RWPE1 (cell line): ENCODE measurements around the gene SLC22A5.
A peak's percentile ranks its signal among the peaks of the same experiment; 100 is the strongest.

ENCODE experiments used
- CTCF ChIA-PET: fragments of 350-600 bp; sonication (Branson Sonifier 250); formaldehyde crosslinking; extraction: SDS; loops from one replicate; lab custom pipeline; 2021; lab: Yijun Ruan, JAX
- POLR2A ChIA-PET: fragments of 400-600 bp; formaldehyde crosslinking; extraction: SDS; loops from one replicate; lab custom pipeline; 2020; ENCODE audit warnings: antibody characterized with exemption; ENCODE audit not compliant: low non-redundant PET; lab: Yijun Ruan, JAX
- DNase-seq: peaks from one replicate; pipeline ENCODE4 v3.0.0; 2012; ENCODE audit warnings: low spot score
- H3K27ac ChIP-seq: fragments of 450-650 bp; 2 replicates; pipeline ENCODE4 v1.5.1; 2017
- CTCF ChIP-seq: fragments of 450-650 bp; conservative IDR thresholded peaks from 2 replicates; pipeline ENCODE4 v1.5.1; 2017; ENCODE audit warnings: low read depth, mild to moderate bottlenecking

SLC22A5 gene

GRCh38 chr5:132422720-132423437, 53.4 kb downstream of the SLC22A5 start:
- no peak for DNase-seq
- TF ChIP-seq CTCF: no peak
- ChIA-PET POLR2A (no interaction called here), CTCF (interaction anchor here (0.7 to 1.1 kb wide), 3 partner anchors 29 to 41 kb away, joined by 3 to 4 read pairs (median 4); no protein-coding TSS in a partner anchor)
- peak overlapping the region; percentile 85 for H3K27ac ChIP-seq

- no peak for DNase-seq
- TF ChIP-seq CTCF: no peak
- peak overlapping the region; percentile 85 for H3K27ac ChIP-seq
- CTCF ChIA-PET: interaction anchor here (0.9 to 1.1 kb wide), 3 partner anchors 28 to 41 kb away, joined by 3 to 4 read pairs (median 3); no protein-coding TSS in a partner anchor
- POLR2A ChIA-PET: no interaction called here
These were observed 54.0 kb downstream of the SLC22A5 start for GRCh38 chr5:132423438-132423898.

GRCh38 chr5:132424167-132424880, 54.8 kb downstream of the SLC22A5 start:
- ChIA-PET POLR2A (no interaction called here), CTCF (interaction anchor here (0.9 to 1.2 kb wide), 3 partner anchors 27 to 38 kb away, joined by 3 to 4 read pairs (median 3); no protein-coding TSS in a partner anchor)
- H3K27ac ChIP-seq: peak overlapping the region; percentile 85
- DNase-seq: no peak
- TF ChIP-seq CTCF: no peak

- no peak for TF ChIP-seq CTCF
- DNase-seq: peak; percentile 73
- peak overlapping the region; percentile 33 for H3K27ac ChIP-seq
- ChIA-PET CTCF (interaction anchor here (1.2 to 1.8 kb wide), 2 partner anchors 39 to 75 kb away, joined by 4 to 6 read pairs; no protein-coding TSS in a partner anchor), POLR2A (no interaction called here)
These were observed 55.8 kb downstream of the SLC22A5 start for GRCh38 chr5:132425009-132425937.

GRCh38 chr5:132425975-132426524, 56.5 kb downstream of the SLC22A5 start:
- H3K27ac ChIP-seq: peak overlapping the region; percentile 68
- ChIA-PET POLR2A (no interaction called here), CTCF (interaction anchor here (0.6 to 1.8 kb wide), 4 partner anchors 40 to 433 kb away, joined by 4 to 7 read pairs (median 6); partner anchors contain the start of gene IRF1)
- DNase-seq: no peak
- TF ChIP-seq CTCF: no peak
